LHCN-M2 (cell line): Measurements from ENCODE around the gene PGGT1B. TPM values are rescaled to one million over a fixed set of nuclear protein-coding genes. Genes with fewer than 3 reads are reported as not detected.

Source experiments
- DNase-seq: peaks from one replicate; pipeline ENCODE4 v3.0.0-alpha.2; 2012; ENCODE audit warnings: low read depth
- total RNA-seq: library from RNA; depleted of rRNA; stranded (reverse); fragments of >200 nt; gene quantifications from 2 replicates; pipeline ENCODE4 v1.2.3, GENCODE V29; 2014; rRNA removed

PGGT1B gene
- total RNA-seq, 1 experiment from 2014 or later: 9.3 TPM

DNA sequence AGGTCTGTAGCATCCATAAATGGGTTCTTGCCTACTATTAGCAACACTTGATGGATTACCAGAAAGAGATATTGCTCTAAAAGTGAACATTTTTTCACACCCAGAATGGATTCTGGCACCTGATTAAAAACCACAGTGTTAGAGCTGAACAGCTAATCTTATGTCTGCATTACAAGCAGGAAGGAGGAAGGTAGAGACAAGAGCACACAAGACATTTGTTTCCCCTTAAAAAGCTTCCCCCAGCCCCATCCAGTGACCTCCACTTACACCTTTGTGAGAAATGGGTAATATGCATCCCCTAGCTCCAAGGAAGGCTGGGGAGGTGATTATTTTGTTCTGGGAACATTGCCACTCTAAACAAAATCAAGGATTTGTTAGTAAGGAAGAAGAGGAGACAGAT, 80.9 kb downstream of the PGGT1B start:
- DNase-seq: no peak

DNA sequence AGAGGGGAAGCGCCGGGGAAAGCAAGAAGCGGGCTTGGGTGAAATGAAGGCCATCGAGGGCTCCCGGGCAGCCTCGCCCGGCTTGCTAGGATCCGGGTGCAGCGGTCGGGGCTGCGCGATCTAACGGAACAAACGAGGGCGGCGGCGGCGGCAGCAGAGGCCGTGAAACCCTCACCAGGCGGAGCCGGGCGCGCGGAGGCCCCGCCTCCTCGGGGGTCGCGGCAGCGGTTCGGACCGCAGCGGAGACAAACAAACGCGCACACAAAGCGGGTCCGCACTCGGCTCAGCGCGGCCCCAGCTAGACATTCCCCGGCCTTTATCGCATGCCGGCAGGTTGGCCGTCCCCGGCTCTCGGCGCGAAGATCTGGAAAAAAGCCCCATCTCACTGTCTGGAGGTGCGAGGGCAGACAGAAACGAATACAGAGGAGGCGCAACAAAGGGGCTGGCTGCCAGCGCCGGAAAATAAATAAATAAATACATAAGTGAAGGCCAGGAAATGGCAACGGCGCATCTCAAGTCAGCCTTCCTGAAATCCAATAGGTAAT, 82.4 kb downstream of the PGGT1B start:
- peak; percentile 39 for DNase-seq

DNA sequence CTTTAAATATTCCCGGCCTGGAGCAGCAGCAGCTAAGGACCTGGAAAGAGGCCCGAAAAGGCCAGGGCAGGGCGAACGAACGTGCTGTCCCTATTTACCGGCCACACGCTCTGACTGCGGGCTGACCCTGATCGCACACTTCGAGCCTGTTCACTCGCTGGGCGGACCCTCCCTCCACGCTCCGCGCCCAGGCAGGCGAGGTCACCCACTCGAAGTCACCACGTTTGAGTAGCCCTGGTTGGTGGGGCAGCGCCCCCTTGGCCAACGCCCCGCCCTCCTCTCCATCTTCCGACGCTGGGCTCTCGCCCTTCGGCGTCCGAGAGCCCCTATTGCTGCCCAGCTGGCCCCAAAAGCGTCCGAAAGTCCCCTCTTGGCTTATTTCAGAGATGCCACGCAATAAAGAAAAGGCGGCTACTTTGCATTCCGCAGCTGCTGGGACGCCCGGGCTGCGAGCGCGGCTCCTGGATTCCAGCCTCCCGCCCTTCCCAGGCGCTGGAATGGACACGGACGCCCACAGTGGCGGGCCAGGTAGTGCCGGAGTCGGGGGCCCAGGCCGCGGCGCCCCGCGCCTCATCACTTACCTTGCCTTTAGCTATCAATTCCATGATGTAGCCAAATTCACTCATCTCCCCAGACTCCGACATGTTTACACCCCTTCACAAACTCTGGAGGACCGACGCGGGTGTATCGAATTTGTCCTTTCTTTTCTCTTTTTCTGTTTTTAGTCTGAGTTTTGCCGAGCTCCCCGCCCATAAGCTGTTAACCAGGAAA, 83.1 kb downstream of the PGGT1B start:
- peak; percentile 8 for DNase-seq

DNA sequence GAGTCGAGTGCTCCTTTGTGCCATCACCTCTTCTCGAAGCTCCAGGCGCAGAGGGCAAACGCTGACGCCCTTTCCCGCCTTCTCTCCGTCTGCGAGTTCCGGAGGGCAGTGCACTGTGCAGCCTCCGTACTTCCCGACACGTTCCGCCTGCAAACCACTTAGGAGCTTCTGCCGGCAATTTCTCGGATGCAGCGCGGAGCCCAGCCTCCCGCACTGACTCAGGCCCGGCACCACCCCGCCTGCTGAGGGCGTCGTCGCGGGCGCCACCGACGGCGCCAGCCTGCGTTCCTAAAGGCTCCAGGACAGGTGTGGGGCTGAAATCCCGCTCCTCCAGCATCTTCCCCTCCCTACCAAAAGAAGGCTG, 83.7 kb downstream of the PGGT1B start:
- no peak for DNase-seq

DNA sequence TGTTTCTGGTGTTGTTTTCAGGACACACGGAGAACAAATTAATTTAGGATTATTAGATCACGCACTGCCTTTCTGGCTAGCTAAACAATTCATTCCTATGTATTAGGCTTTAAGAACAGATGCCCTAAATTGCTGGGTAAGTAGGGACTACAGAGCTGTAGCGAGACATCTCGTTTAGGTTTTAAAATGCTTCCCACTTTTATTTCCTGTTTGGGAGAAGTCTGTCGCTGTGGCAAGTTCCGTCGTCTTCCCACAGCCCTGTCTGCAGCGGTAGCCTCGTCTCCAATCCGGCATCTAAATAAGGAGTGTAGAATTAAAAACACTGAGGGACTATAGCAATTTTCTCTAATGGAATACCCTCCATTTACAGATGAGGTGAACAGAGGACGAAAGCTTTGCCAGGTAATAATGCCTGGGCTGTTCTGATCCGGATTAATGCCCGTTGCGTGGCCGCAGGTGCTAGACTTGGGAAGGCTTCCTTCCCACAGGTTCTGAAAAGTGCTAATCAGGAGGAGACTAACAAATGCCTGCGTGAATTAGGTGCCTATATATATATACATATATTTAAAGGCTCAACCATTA, 91.7 kb downstream of the PGGT1B start:
- DNase-seq: peak; percentile 3

DNA sequence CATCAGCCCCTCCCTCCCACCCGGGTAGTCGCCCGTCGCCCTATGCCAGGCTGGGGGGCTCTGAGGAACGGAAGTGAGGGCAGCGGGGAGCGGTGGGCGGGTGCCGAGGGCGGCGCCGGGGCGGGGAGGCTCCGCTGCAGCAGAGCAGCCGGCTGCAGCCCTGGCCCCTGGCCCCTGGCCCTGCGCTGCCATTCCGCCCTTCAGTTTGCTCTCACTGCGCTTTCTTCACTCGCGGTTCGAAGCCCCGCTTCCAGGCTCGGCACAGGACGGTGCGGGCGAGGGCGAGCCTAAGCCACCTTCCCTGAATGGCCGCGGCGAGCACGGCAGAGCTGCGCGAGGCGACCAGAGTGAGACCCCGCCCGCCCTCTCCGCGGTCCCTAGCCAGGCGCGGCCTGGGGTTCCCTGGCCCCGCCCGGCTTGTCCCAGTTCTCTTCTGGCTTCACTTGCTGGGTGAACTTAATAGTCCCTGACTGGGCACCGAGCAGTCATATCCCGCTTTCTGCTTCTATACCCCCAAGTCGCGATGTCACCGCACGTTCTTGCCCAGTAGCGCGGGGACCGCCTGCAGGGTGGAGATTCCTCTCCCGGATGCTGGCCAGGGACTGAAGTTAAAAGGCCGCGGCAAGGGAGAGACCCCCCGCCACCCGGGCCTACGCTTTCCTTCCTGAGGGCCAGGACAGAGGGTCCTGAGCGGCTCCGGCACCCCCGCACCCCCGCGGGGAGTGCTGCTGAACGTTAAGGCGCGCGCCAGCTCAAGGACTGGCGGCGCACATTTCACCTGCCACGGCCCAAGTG, 92.3 kb downstream of the PGGT1B start:
- DNase-seq: no peak

DNA sequence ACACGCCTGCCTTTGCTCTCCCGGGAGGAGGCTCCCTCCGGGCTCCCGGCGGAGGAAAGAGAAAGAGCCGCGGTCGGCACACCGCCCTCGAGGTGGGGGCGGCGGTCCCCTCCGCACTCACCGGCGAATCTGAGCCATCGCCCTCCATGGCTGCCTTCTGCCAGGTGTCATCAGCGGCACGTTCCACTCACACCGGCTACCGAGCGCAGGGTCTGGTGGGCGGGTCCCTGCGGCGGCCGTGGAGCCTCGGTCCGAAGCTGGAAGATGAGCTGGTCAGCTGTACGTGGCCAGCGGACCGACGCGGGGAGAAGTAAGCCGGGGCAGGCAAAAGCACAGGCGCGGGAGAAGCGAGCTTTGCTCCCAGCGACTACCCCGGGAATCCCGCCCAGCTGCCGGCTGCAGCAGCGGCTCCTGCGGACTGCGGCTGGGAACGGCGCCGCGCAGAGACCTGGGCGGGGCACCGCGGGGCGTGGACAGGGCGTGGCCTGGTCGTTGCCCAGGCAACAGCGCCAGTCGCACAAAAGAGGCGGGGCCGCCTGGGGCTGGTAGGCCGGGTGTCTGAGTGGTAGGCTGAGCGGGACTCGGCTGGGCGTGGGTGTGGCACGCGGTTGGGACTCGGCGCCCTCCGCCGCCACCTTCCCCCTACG, 93.1 kb downstream of the PGGT1B start, which contains the start of gene TRIM36:
TRIM36 (minus strand) TSS at position 422 of the 647 bp plus-strand sequence; CDS start at position 148, 274 bp downstream.
- peak; percentile 88 for DNase-seq

DNA sequence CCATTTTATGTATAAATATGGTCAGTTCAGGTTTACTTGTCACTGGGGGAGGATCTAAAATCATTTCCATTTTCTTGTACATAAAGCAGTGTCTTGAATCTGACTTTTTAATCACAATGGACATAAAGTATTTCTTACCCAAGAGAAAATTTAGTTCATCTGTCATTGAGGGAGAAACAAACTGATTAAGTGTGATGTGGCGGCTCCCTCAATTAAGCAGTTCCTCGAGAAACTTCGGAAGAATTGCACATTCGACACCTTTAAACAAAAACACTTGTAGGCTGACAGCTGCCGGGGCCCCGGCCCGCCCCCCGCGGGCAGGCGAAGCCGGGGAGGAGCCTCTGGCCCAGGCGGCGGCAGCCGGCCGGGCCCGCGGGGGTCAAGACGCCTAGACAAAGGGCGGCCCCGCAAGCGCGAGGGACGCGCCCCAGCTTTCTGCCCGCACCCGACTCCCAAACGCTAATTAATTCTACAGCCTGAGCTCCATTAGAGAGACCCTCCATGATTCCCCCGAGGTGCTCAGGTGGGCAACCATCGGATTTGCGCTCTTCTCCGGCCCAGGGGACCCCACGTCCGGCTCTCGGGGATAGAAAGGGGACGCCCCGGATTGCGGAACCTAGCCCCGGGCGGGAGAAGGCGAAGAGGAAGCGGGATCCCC, 93.7 kb downstream of the PGGT1B start:
- peak; percentile 14 for DNase-seq

DNA sequence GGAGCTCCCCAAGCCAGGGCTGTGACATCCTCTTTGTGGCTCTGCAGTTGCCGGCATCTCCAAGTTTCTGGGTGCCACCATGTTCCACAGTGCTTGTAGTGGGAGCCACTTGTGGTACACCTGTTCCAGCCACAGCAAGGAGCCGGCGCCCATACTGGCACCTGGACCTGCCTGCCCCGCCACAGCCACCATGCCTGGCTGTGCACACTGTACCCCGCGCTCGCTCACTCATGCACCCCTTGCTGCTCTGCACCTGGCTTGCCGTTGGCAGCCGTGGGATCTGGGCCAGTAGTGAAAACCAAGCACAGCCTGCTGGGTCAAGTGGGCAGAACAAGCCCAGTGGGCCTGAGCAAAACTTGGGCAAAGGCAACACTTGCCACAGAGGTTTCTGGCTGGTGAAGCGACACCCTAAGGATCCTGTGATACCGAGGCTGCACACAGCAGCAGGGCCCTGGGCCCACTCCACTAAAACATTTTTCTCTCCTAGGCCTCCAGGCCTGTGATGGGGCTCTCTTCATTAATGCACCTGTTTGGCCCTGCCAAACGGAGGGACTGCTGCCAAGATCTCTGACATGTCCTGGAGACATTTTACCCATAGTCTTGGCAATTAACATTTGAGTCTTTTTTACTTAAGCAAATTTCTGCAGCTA, 95.8 kb downstream of the PGGT1B start:
- no peak for DNase-seq

DNA sequence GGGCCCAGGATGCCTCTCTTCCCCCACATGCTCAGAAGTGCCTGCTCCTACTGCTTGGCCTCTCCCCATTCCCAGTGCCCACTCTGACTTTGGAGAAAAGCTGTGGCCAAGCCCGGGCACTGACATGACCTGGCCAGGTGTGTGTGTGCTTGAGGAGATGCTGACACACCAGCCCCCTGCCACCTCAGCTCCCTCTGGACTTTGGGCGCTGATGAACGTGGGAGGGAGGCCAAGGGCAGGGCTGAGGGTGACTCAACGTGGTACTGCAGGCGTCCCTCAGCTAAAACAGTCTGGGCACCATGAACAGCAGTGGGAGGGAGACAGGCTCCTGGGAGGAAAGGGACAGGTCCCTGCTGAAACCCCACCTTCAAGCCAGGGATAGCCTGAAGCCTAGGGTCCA, 96.9 kb downstream of the PGGT1B start:
- DNase-seq: no peak

DNA sequence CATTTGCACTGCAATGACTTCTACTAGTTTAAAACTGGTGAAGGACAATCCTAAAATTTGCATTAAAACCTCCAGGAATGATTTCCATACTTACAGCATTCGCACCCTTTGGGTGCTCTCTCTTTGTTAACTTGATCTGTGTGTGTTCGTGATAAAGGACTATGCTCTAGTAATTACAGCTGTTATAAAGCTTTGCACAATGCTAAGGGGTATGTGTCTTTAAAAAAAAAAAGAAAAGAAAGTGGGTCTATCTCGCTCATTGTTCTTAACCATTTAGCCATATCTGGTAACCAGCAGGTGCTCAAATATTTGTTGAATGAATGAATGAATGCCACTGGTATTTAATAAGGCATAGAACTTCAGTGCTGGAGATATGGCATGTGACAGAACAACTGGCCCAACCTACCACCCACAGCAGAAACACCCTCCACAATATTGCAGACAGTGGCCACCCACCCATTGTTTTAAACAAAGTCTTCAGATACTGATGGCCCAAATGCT, 101.7 kb downstream of the PGGT1B start:
- no peak for DNase-seq

Other genes starting within 250 kb of the PGGT1B start
- 3.9 and 5.4 TPM in 2 replicates for gene TRIM36, start 93.0 kb downstream of the PGGT1B start, total RNA-seq
- 10.2 and 12.4 TPM in 2 replicates for gene CCDC112, start 33.8 kb upstream of the PGGT1B start, total RNA-seq